ENCODE measurements around the gene EMP1.

DNA sequence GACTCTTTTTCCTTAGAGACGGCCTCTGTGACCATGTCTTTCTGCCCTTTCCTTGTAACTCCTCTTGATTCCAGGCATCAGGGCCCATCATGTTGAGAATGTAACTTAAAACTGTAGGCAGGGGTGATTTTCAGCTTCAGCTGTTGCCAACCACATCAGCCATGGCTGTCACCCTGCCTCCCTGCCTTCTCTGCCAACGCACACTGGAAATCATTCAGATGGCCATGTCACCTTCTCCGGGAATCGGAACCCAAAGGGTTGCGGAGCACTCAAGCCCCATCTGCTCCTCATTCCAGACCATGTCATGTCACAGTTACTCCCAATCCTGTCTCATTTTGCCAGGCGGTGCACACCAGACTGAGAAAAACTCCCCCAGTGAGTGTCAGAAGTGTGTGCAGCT is 72.1 kb downstream of the EMP1 start:
- no peak for TF ChIP-seq POLR2AphosphoS5 (IDR thresholded peaks at IDR 0.05; ENCODE audit: low read depth, low read length)
- no peak for TF ChIP-seq POLR2A (IDR thresholded peaks at IDR 0.05; ENCODE audit: low read depth, low read length)
- TF ChIP-seq SPI1 (IDR thresholded peaks at IDR 0.05; ENCODE audit: low read depth, low read length), result no peak

Measured in GM12891 (cell line).